ENCODE data around the gene FKTN. TPM values are rescaled to one million over a fixed set of nuclear protein-coding genes. Genes with fewer than 3 reads are reported as not detected.
A peak's percentile ranks its signal among the peaks of the same experiment; 100 is the strongest.

The FKTN gene
- total and polyA plus RNA-seq, 9 of the 15 experiments (the other 6 are each of a cell fraction or from before 2014, with no cell fraction given) = 5.4 to 16.3 (median 10.4) TPM

- TF ChIP-seq PREB (CRISPR knock-in tag; IDR thresholded peaks at IDR 0.05) (no peak), ZNF146 (CRISPR knock-in tag; IDR thresholded peaks at IDR 0.05; ENCODE audit: unreplicated experiment) (no peak), ZFX (CRISPR knock-in tag; IDR thresholded peaks at IDR 0.05) (no peak), REST (IDR thresholded peaks at IDR 0.05; ENCODE audit: borderline replicate concordance) (peak; percentile 22; the same call in 1 of the 2 replicates), REST (CRISPR knock-in tag; IDR thresholded peaks at IDR 0.05; ENCODE audit: low read depth) (no peak), CEBPG (CRISPR knock-in tag; IDR thresholded peaks at IDR 0.05) (no peak), CEBPG (tag; conservative IDR thresholded peaks at IDR 0.05 in 1 of 2, IDR thresholded peaks at IDR 0.05 in 1 of 2) (no peak), RAD21 (CRISPR knock-in tag; conservative IDR thresholded peaks at IDR 0.05 in 1 of 2, IDR thresholded peaks at IDR 0.05 in 1 of 2) (peak; percentile 11 to 67; a peak in 2 of 4 replicates), SOX6 (IDR thresholded peaks at IDR 0.05) (no peak), RFX1 (IDR thresholded peaks at IDR 0.05) (no peak), ZC3H4 (CRISPR knock-in tag; IDR thresholded peaks at IDR 0.05; ENCODE audit: borderline replicate concordance) (no peak), ZNF133 (CRISPR knock-in tag; IDR thresholded peaks at IDR 0.05) (no peak), HINFP (tag; conservative IDR thresholded peaks at IDR 0.05; ENCODE audit: low read depth) (no peak), ZFP36 (IDR thresholded peaks at IDR 0.05; ENCODE audit: low read depth, low read length, partially characterized antibody) (no peak), TAF9B (IDR thresholded peaks at IDR 0.05; ENCODE audit: partially characterized antibody) (no peak), NFE2 (IDR thresholded peaks at IDR 0.05; ENCODE audit: low read depth) (no peak), HMBOX1 (IDR thresholded peaks at IDR 0.05) (no peak), DPF2 (IDR thresholded peaks at IDR 0.05) (no peak)
Measured at GRCh38 chr9:105637787-105638395, 80.0 kb downstream of the FKTN start (continued).
